HepG2 (cell line): ENCODE data around the gene UPK1B. TPM values are rescaled to one million over a fixed set of nuclear protein-coding genes. Genes with fewer than 3 reads are reported as not detected.

Experiments used
- ARNT ChIP-seq: fragments of 450-650 bp; IDR thresholded peaks from 2 replicates; pipeline ENCODE4 v1.6.1; 2017
- ATF7 ChIP-seq, 2 experiments: fragments of 450-650 bp in 1 of 2; sonication (generic) in 1 of 2; formaldehyde crosslinking in 1 of 2; IDR thresholded peaks; 2 replicates each; pipeline versions ENCODE4 v1.4.0 to v1.6.1; 2016 to 2020; ENCODE audit warnings: antibody characterized with exemption in 1 of 2, mild to moderate bottlenecking in 1 of 2, missing genetic modification reagents in 1 of 2
- HDAC1 ChIP-seq: sonication (generic); formaldehyde crosslinking; IDR thresholded peaks from 2 replicates; pipeline ENCODE4 v1.5.1; 2020; ENCODE audit warnings: mild to moderate bottlenecking, missing genetic modification reagents
- NCOA1 ChIP-seq: sonication (generic); formaldehyde crosslinking; IDR thresholded peaks from 2 replicates; pipeline ENCODE4 v1.9.0; 2021; ENCODE audit warnings: missing genetic modification reagents
- PAWR ChIP-seq: sonication (generic); formaldehyde crosslinking; IDR thresholded peaks from 2 replicates; pipeline ENCODE4 v1.4.0; 2020; ENCODE audit warnings: missing genetic modification reagents, mild to moderate bottlenecking, borderline replicate concordance
- PCBP1 ChIP-seq: fragments of 200-400 bp; formaldehyde crosslinking; IDR thresholded peaks from 2 replicates; pipeline ENCODE4 v1.6.1; 2017; ENCODE audit warnings: mild to moderate bottlenecking, low read depth, low read length, borderline replicate concordance
- RAD21 ChIP-seq: fragments of 450-650 bp; formaldehyde crosslinking; IDR thresholded peaks from 2 replicates; pipeline ENCODE4 v1.5.0; 2020; ENCODE audit warnings: mild to moderate bottlenecking
- RCOR2 ChIP-seq: IDR thresholded peaks from 2 replicates; pipeline ENCODE4 v1.6.1; 2016; ENCODE audit warnings: missing biosample characterization, missing genetic modification reagents
- REPIN1 ChIP-seq: sonication (generic); formaldehyde crosslinking; IDR thresholded peaks from 2 replicates; pipeline ENCODE4 v1.8.0; 2022; ENCODE audit warnings: missing genetic modification reagents, low read depth, mild to moderate bottlenecking, borderline replicate concordance
- RORA ChIP-seq: sonication (generic); formaldehyde crosslinking; IDR thresholded peaks from 2 replicates; pipeline ENCODE4 v1.5.0; 2020; ENCODE audit warnings: mild to moderate bottlenecking, missing genetic modification reagents, moderate library complexity
- SNAPC2 ChIP-seq: sonication (generic); formaldehyde crosslinking; IDR thresholded peaks from 2 replicates; pipeline ENCODE4 v1.8.1; 2022; ENCODE audit warnings: mild to moderate bottlenecking, missing genetic modification reagents
- SP1 ChIP-seq, 2 experiments: fragments of 450-650 bp in 1 of 2; sonication (generic) in 1 of 2; formaldehyde crosslinking in 1 of 2; IDR thresholded peaks; 2 replicates each; pipeline versions ENCODE4 v1.4.0 to v1.6.1; 2016 to 2020; ENCODE audit warnings: missing genetic modification reagents in 1 of 2
- ZBTB38 ChIP-seq: sonication (generic); formaldehyde crosslinking; IDR thresholded peaks from 2 replicates; pipeline ENCODE4 v1.5.1; 2020; ENCODE audit warnings: mild to moderate bottlenecking, missing genetic modification reagents
- ZNF253 ChIP-seq: sonication (generic); formaldehyde crosslinking; IDR thresholded peaks from 2 replicates; pipeline ENCODE4 v1.8.0; 2022; ENCODE audit warnings: mild to moderate bottlenecking, missing genetic modification reagents, borderline replicate concordance
- ZNF547 ChIP-seq: sonication (generic); formaldehyde crosslinking; IDR thresholded peaks from 2 replicates; pipeline ENCODE4 v1.5.1; 2020; ENCODE audit warnings: mild to moderate bottlenecking, missing genetic modification reagents
- ZNF615 ChIP-seq: sonication (generic); formaldehyde crosslinking; IDR thresholded peaks from 2 replicates; pipeline ENCODE4 v1.5.0; 2020; ENCODE audit warnings: mild to moderate bottlenecking, missing genetic modification reagents, borderline replicate concordance
- polyA plus RNA-seq, 8 experiments: library from polyadenylated mRNA; depleted of rRNA in 3 of 8; stranded (reverse) in 7 of 8; unstranded in 1 of 8; fragments of >200 nt; fragmentation: Illumina TruSeq in 4 of 8; extraction: Trizol in 4 of 8; gene quantifications; 2 replicates each; pipeline versions ENCODE4 v1.2.1 to v1.2.3, GENCODE V29; 2011 to 2016; ENCODE audit warnings: low read depth in 4 of 8, missing spikeins in 1 of 8, mixed read lengths in 1 of 8; ENCODE audit not compliant: insufficient read depth in 1 of 8
- total RNA-seq, 5 experiments: library from RNA; depleted of rRNA; stranded (reverse); fragments of >200 nt; fragmentation: Illumina TruSeq; extraction: Trizol; gene quantifications; 2 replicates each; pipeline ENCODE4 v1.2.3, GENCODE V29; 2016; ENCODE audit warnings: low read depth in 1 of 5
- TF ChIP-seq, protein P1 (sequence below): sonication (generic); formaldehyde crosslinking; IDR thresholded peaks from 2 replicates; pipeline ENCODE4 v1.4.0; 2020; ENCODE audit warnings: mild to moderate bottlenecking, missing genetic modification reagents
- TF ChIP-seq, protein P2 (sequence below): sonication (generic); formaldehyde crosslinking; IDR thresholded peaks from 2 replicates; pipeline ENCODE4 v1.4.0; 2020; ENCODE audit warnings: mild to moderate bottlenecking, missing genetic modification reagents
- TF ChIP-seq, protein P3 (sequence below): sonication (generic); formaldehyde crosslinking; IDR thresholded peaks from 2 replicates; pipeline ENCODE4 v1.5.0; 2020; ENCODE audit warnings: mild to moderate bottlenecking, missing genetic modification reagents, moderate library complexity

The UPK1B gene
- total and polyA plus RNA-seq, 2 of the 13 experiments (the other 11 are each of a cell fraction or from before 2014, with no cell fraction given), result not detected

DNA sequence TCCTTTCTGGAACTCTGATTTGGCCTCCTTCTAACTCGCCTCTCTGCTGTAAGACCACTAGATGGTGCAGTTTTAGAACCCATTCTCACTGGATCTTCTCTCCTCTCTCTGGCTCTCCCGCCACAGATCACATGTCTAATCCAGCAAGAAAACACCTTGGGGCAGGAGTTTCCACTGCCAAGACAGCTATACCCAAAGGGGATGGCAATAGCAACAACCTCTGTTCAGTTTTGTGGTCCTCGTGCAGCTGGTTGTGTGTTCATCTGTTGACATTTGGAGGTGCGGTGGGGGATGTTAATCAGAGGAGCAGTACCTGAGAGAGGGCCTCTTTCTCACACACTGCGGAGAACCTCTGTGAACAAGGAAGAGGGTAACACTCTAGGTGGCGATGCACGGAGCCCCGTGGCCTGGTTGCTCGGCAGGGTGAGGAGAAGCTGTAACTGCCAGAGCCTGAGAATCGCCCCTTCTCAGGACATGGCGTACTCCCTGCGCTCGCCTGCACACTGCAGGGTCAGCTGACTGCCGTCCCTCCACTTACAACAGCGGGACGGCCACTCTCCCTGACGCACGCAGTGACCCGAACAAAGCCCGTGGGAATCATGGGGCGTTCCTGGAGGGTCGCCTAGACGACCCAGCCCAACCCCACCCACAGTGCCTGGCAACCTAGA, 27.8 kb upstream of the UPK1B start, which contains the start of gene TEX55 (continued):
- TF ChIP-seq ZNF253 (CRISPR knock-in tag), result no peak
- no peak for TF ChIP-seq ATF7 (IDR thresholded peaks at IDR 0.05)
- no peak for TF ChIP-seq ATF7 (CRISPR knock-in tag; IDR thresholded peaks at IDR 0.05)
- TF ChIP-seq ZBTB38 (CRISPR knock-in tag), result no peak
- TF ChIP-seq ZNF547 (CRISPR knock-in tag), result no peak
- TF ChIP-seq ZNF615 (CRISPR knock-in tag), result no peak
- TF ChIP-seq ARNT, result no peak
- TF ChIP-seq PAWR (CRISPR knock-in tag), result no peak
- TF ChIP-seq PCBP1, result no peak
- peak; percentile 44; the same call in 1 of the 2 replicates for TF ChIP-seq REPIN1 (CRISPR knock-in tag)
- TF ChIP-seq SP1 (IDR thresholded peaks at IDR 0.05), result no peak
- TF ChIP-seq SP1 (CRISPR knock-in tag; IDR thresholded peaks at IDR 0.05), result no peak
- TF ChIP-seq, protein P1, sequence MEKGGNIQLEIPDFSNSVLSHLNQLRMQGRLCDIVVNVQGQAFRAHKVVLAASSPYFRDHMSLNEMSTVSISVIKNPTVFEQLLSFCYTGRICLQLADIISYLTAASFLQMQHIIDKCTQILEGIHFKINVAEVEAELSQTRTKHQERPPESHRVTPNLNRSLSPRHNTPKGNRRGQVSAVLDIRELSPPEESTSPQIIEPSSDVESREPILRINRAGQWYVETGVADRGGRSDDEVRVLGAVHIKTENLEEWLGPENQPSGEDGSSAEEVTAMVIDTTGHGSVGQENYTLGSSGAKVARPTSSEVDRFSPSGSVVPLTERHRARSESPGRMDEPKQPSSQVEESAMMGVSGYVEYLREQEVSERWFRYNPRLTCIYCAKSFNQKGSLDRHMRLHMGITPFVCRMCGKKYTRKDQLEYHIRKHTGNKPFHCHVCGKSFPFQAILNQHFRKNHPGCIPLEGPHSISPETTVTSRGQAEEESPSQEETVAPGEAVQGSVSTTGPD (CRISPR knock-in tag), result no peak
- TF ChIP-seq, protein P2, sequence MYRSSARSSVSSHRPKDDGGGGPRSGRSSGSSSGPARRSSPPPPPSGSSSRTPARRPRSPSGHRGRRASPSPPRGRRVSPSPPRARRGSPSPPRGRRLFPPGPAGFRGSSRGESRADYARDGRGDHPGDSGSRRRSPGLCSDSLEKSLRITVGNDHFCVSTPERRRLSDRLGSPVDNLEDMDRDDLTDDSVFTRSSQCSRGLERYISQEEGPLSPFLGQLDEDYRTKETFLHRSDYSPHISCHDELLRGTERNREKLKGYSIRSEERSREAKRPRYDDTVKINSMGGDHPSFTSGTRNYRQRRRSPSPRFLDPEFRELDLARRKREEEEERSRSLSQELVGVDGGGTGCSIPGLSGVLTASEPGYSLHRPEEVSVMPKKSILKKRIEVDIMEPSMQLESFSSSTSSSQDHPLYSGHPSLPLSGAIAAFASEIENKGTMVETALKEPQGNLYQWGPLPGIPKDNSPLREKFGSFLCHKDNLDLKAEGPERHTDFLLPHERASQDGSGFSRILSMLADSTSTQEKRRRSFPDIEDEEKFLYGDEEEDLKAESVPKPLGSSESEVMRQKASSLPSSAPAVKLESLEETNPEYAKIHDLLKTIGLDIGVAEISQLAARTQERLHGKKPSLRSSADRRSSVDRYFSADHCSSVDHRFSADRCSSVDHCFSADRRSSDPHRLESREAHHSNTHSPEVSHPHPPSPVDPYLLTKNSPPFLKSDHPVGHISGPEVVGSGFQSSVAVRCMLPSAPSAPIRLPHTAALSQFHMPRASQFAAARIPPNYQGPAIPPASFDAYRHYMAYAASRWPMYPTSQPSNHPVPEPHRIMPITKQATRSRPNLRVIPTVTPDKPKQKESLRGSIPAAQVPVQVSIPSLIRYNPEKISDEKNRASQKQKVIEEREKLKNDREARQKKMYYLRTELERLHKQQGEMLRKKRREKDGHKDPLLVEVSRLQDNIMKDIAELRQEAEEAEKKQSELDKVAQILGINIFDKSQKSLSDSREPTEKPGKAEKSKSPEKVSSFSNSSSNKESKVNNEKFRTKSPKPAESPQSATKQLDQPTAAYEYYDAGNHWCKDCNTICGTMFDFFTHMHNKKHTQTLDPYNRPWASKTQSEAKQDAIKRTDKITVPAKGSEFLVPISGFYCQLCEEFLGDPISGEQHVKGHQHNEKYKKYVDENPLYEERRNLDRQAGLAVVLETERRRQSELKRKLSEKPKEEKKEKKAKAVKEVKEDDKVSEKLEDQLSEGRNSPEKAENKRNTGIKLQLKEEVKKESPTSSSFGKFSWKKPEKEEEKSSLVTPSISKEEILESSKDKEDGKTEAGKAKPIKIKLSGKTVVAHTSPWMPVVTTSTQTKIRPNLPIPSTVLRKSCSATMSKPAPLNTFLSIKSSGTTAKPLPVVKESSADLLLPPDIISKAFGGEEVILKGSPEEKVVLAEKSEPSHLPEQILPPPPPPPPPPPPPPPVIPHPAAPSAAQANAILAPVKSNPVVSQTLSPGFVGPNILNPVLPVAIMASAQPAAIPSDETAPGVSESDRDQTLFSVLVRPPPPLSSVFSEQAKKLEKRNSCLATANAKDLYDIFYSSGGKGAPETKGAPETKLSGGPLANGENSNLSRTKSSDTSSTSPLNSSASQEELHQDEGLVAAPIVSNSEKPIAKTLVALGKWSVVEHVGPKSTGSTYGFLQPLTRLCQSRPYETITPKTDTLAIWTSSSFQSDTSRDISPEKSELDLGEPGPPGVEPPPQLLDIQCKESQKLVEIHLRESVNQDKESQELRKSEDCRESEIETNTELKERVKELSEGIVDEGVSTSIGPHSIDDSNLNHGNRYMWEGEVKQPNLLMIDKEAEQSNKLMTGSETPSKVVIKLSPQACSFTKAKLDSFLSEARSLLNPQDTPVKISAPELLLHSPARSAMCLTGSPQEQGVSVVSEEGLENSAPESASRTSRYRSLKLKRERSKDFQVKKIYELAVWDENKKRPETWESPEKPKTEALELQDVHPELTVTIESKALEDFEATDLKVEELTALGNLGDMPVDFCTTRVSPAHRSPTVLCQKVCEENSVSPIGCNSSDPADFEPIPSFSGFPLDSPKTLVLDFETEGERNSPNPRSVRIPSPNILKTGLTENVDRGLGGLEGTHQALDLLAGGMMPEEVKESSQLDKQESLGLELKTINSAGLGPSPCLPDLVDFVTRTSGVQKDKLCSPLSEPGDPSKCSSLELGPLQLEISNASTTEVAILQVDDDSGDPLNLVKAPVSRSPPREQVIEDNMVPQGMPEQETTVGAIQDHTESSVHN, result no peak
- TF ChIP-seq RAD21, result peak; percentile 44; the same call in 1 of the 2 replicates
- TF ChIP-seq RORA (CRISPR knock-in tag), result no peak
- no peak for TF ChIP-seq HDAC1
- TF ChIP-seq RCOR2 (CRISPR knock-in tag), result no peak
- TF ChIP-seq SNAPC2 (CRISPR knock-in tag), result no peak
- TF ChIP-seq, protein P3, sequence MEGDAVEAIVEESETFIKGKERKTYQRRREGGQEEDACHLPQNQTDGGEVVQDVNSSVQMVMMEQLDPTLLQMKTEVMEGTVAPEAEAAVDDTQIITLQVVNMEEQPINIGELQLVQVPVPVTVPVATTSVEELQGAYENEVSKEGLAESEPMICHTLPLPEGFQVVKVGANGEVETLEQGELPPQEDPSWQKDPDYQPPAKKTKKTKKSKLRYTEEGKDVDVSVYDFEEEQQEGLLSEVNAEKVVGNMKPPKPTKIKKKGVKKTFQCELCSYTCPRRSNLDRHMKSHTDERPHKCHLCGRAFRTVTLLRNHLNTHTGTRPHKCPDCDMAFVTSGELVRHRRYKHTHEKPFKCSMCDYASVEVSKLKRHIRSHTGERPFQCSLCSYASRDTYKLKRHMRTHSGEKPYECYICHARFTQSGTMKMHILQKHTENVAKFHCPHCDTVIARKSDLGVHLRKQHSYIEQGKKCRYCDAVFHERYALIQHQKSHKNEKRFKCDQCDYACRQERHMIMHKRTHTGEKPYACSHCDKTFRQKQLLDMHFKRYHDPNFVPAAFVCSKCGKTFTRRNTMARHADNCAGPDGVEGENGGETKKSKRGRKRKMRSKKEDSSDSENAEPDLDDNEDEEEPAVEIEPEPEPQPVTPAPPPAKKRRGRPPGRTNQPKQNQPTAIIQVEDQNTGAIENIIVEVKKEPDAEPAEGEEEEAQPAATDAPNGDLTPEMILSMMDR (CRISPR knock-in tag), result peak; percentile 79
- no peak for TF ChIP-seq NCOA1 (CRISPR knock-in tag)
